Calu3 (cell line): Measurements from ENCODE around the gene HELLS. TPM values are rescaled to one million over a fixed set of nuclear protein-coding genes. Genes with fewer than 3 reads are reported as not detected.

Experiments
- BruUV-seq: library from RNA; stranded (reverse); fragments of 400-500 nt; replicated peaks from 2 replicates; lab custom pipeline; 2021; lab: Mats Ljungman, UMichigan
- CTCF ChIA-PET: fragments of 300-600 bp; sonication (Branson Sonifier 250); formaldehyde crosslinking; loops from one replicate; lab custom pipeline; 2022; ENCODE audit warnings: antibody characterized with exemption; lab: Charles Lee
- DNase-seq: peaks from one replicate; pipeline ENCODE4 v3.0.0; 2022
- H3K27ac Mint-ChIP-seq: one replicate; pipeline ENCODE4 v1.8.0; 2022; ENCODE audit warnings: mixed read lengths; ENCODE audit not compliant: unreplicated experiment
- H3K27me3 Mint-ChIP-seq: one replicate; pipeline ENCODE4 v1.8.0; 2022; ENCODE audit warnings: mixed read lengths; ENCODE audit not compliant: unreplicated experiment
- H3K36me3 Mint-ChIP-seq: one replicate; pipeline ENCODE4 v1.8.0; 2022; ENCODE audit warnings: mild to moderate bottlenecking, moderate library complexity, mixed read lengths; ENCODE audit not compliant: insufficient read depth, unreplicated experiment
- H3K4me1 Mint-ChIP-seq: one replicate; pipeline ENCODE4 v1.8.0; 2022; ENCODE audit warnings: mild to moderate bottlenecking, low read depth, mixed read lengths; ENCODE audit not compliant: unreplicated experiment
- H3K4me3 Mint-ChIP-seq: one replicate; pipeline ENCODE4 v1.8.0; 2022; ENCODE audit warnings: mild to moderate bottlenecking, low read depth, moderate library complexity, mixed read lengths; ENCODE audit not compliant: unreplicated experiment
- H3K9me3 Mint-ChIP-seq: one replicate; pipeline ENCODE4 v1.8.0; 2022; ENCODE audit warnings: low read depth, mixed read lengths; ENCODE audit not compliant: unreplicated experiment
- CTCF ChIP-seq: fragments of 200-600 bp; IDR thresholded peaks from one replicate; pipeline ENCODE4 v1.8.0; 2022; ENCODE audit warnings: antibody characterized with exemption; ENCODE audit not compliant: unreplicated experiment
- intact Hi-C: fragments of 100-400 bp; cut with micrococcal nuclease; formaldehyde crosslinking; loops from one replicate; pipeline ENCODE4 v1.10.0; 2022; ENCODE audit not compliant: unreplicated experiment
- total RNA-seq: library from RNA; stranded (reverse); gene quantifications from 2 replicates; pipeline ENCODE4 v1.2.3, GENCODE V29; 2022

Gene HELLS
- total RNA-seq, 1 experiment from 2014 or later: 63.3 TPM

- H3K4me1 Mint-ChIP-seq: peaks cover 8% of the 10 kb centered on the region
- H3K27me3 Mint-ChIP-seq: no peaks in the 10 kb centered on the region
- H3K36me3 Mint-ChIP-seq: no peaks in the 10 kb centered on the region
- intact Hi-C loops: no loop called here
- H3K9me3 Mint-ChIP-seq: no peaks in the 10 kb centered on the region
- DNase-seq: no peak
- H3K27ac Mint-ChIP-seq: no peak overlapping the region
- no peak for TF ChIP-seq CTCF
- CTCF ChIA-PET: no interaction called here
- no peak overlapping the region for H3K4me3 Mint-ChIP-seq
- no TSS peak for BruUV-seq
Observed at GRCh38 chr10:94571528-94571927, 25.9 kb downstream of the HELLS start.

- no peaks in the 10 kb centered on the region for H3K36me3 Mint-ChIP-seq
- intact Hi-C loops: no loop called here
- H3K9me3 Mint-ChIP-seq: no peaks in the 10 kb centered on the region
- H3K4me3 Mint-ChIP-seq: no peak overlapping the region
- DNase-seq: no peak
- no peak overlapping the region for H3K27ac Mint-ChIP-seq
- CTCF ChIA-PET: no interaction called here
- no peaks in the 10 kb centered on the region for H3K4me1 Mint-ChIP-seq
- no peaks in the 10 kb centered on the region for H3K27me3 Mint-ChIP-seq
- no peak for TF ChIP-seq CTCF
- no TSS peak for BruUV-seq
Observed at GRCh38 chr10:94578790-94579189, 33.2 kb downstream of the HELLS start.

- no peak overlapping the region for H3K27ac Mint-ChIP-seq
- H3K36me3 Mint-ChIP-seq: no peaks in the 10 kb centered on the region
- TF ChIP-seq CTCF: no peak
- CTCF ChIA-PET: no interaction called here
- H3K4me1 Mint-ChIP-seq: no peaks in the 10 kb centered on the region
- intact Hi-C loops: no loop called here
- H3K9me3 Mint-ChIP-seq: no peaks in the 10 kb centered on the region
- no peak for DNase-seq
- H3K4me3 Mint-ChIP-seq: no peak overlapping the region
- no TSS peak for BruUV-seq
- H3K27me3 Mint-ChIP-seq: no peaks in the 10 kb centered on the region
Observed at GRCh38 chr10:94583124-94583523, 37.5 kb downstream of the HELLS start.

GRCh38 chr10:94591461-94592205 lies 46.0 kb downstream of the HELLS start:
- no peaks in the 10 kb centered on the region for H3K4me1 Mint-ChIP-seq
- H3K27me3 Mint-ChIP-seq: no peaks in the 10 kb centered on the region
- BruUV-seq: no TSS peak
- H3K36me3 Mint-ChIP-seq: peaks cover 6% of the 10 kb centered on the region
- DNase-seq: no peak
- H3K27ac Mint-ChIP-seq: no peak overlapping the region
- no peaks in the 10 kb centered on the region for H3K9me3 Mint-ChIP-seq
- intact Hi-C loops: no loop called here
- CTCF ChIA-PET: no interaction called here
- H3K4me3 Mint-ChIP-seq: no peak overlapping the region
- no peak for TF ChIP-seq CTCF
